Esophagus squamous epithelium (tissue), 4 donors: ENCODE measurements around the gene CCDC27.

ENCODE experiments used
- POLR2A ChIP-seq, 4 donors: fragments of 450-650 bp; IDR thresholded peaks; one replicate each; pipeline ENCODE4 v1.6.1; 2017; ENCODE audit warnings: antibody characterized with exemption in 4 of 4, mild to moderate bottlenecking in 4 of 4, moderate library complexity in 3 of 4
- TF ChIP-seq, protein P1 (sequence below), 6 experiments: fragments of 450-650 bp in 4 of 6; fragments of 200-600 bp in 2 of 6; sonication (generic) in 2 of 6; IDR thresholded peaks; one replicate each; pipeline ENCODE4 v1.5.1; 2016 to 2019; ENCODE audit warnings: antibody characterized with exemption in 6 of 6, mild to moderate bottlenecking in 4 of 6, moderate library complexity in 4 of 6

GRCh38 chr1:3727042-3727824 is 25.0 kb upstream of the CCDC27 start:
- TF ChIP-seq, protein P1, sequence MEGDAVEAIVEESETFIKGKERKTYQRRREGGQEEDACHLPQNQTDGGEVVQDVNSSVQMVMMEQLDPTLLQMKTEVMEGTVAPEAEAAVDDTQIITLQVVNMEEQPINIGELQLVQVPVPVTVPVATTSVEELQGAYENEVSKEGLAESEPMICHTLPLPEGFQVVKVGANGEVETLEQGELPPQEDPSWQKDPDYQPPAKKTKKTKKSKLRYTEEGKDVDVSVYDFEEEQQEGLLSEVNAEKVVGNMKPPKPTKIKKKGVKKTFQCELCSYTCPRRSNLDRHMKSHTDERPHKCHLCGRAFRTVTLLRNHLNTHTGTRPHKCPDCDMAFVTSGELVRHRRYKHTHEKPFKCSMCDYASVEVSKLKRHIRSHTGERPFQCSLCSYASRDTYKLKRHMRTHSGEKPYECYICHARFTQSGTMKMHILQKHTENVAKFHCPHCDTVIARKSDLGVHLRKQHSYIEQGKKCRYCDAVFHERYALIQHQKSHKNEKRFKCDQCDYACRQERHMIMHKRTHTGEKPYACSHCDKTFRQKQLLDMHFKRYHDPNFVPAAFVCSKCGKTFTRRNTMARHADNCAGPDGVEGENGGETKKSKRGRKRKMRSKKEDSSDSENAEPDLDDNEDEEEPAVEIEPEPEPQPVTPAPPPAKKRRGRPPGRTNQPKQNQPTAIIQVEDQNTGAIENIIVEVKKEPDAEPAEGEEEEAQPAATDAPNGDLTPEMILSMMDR (IDR thresholded peaks at IDR 0.05): peak in 2 of 6 experiments; percentile 7 to 12
- no peak for TF ChIP-seq POLR2A (IDR thresholded peaks at IDR 0.05)
